Spleen (tissue), 7 donors: Measurements from ENCODE around the gene DNAJB13.

Experiments used
- CTCF ChIP-seq, 11 experiments: fragments of 200-600 bp in 7 of 11; fragments of 450-650 bp in 4 of 11; sonication (generic) in 4 of 11; IDR thresholded peaks in 8 of 11; conservative IDR thresholded peaks in 3 of 11; 1 replicate in 7 of 11; 2 replicates in 4 of 11; pipeline versions ENCODE4 v1.4.0 to v1.8.0; 2016 to 2021; ENCODE audit warnings: antibody characterized with exemption in 11 of 11, inconsistent platforms in 4 of 11, mild to moderate bottlenecking in 1 of 11
- POLR2A ChIP-seq, 3 donors: fragments of 450-650 bp; IDR thresholded peaks; one replicate each; pipeline ENCODE4 v1.5.1; 2017; ENCODE audit warnings: antibody characterized with exemption in 3 of 3, mild to moderate bottlenecking in 1 of 3
- donor health status: DM: no; HTN: no; CAD: no; lungs with moderate emphysema.
- donor health status: DM: no; HTN: no; CAD: no.
- donor health status: DM: no; HTN: no; CAD: no.

DNA sequence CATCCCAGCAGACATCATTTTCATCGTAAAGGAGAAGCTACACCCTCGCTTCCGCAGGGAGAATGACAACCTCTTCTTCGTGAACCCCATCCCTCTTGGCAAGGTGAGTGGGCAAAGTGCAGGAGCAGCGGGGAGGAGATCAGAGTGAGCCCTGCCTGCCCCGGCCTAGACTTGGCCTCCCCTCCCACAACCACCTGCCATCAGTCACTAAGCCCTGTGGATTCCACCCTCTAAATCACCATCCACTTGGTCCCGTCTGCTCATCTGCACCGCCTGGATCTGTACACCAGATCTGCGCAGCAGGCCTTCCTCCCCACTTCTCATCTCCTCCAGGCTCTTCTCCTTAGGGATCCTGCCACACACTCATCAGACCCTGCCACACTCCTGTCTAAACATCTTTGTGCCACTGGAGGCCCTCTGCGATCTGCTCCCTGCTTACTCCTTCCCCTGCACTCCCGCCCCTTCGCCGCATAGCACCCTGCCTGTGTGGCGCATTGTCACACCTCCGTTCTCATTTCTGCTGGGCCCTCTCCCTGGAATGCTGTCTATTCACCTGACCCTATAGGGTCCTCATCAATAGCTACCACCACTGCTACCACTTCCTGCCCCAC, 17.6 kb downstream of the DNAJB13 start:
- TF ChIP-seq POLR2A (IDR thresholded peaks at IDR 0.05): no peak
- TF ChIP-seq CTCF (IDR thresholded peaks at IDR 0.05 in 8 of 11, conservative IDR thresholded peaks at IDR 0.05 in 3 of 11): no peak
